Amniotic stem cell (primary cell): Measurements from ENCODE around the gene EIF4E1B.
"Not testable (repeated sequence)": the region's sequence is repeated elsewhere in the genome, so short reads cannot be mapped to it uniquely, and the experiment has no call there.

Experiments used
- DNase-seq: peaks from one replicate; lab custom pipeline; 2025; lab: John Stamatoyannopoulos, UW

EIF4E1B gene, protein sequence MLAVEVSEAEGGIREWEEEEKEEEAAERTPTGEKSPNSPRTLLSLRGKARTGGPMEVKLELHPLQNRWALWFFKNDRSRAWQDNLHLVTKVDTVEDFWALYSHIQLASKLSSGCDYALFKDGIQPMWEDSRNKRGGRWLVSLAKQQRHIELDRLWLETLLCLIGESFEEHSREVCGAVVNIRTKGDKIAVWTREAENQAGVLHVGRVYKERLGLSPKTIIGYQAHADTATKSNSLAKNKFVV

DNA sequence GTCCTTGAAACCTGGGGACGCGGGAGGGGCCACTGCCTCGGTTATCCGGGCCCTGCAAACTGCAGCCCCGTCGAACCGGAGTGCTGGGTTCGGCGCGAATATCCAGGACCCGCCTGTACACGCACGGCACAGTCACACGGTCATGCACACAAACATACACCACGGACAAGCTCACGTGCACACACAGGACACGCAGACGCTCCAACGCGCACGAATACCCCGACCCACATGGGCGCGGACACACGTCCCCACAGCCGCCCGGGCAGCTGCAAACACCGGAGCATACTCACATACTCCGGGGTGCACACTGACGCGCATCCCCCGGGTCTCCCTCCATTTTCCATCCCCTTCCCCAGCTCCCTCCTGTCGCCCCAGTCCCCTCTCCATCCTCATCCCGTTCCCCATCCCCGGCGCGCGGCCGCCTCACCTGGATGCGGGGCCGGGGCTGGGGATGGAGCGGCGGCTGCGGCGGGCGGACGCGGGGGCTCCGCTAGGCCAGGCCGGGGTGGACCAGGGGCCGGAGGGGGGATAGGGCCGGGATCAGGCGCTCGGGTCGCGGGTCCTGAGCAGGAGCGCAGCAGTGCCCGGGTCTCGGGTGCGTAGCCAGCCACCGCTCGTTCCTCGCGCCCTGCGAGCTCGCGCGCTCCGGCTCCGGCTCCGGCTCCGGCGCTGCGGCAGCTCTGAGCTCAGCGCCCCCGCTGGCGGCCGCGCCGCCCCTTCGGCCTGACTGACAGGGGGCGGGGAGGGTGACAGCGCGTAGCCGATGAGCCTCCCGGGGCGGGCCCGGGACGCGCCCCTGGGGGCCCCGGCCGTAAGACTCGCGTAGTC, at the start of gene EIF4E1B, which contains the start of gene SNCB:
EIF4E1B (plus strand) TSS at position 823 of the 828 bp plus-strand sequence. CDS start 12,113 bp downstream, outside the sequence.
SNCB (minus strand) TSS at position 682 of the 828 bp plus-strand sequence. CDS start 880 bp downstream, outside the sequence.
- no peak for DNase-seq

DNA sequence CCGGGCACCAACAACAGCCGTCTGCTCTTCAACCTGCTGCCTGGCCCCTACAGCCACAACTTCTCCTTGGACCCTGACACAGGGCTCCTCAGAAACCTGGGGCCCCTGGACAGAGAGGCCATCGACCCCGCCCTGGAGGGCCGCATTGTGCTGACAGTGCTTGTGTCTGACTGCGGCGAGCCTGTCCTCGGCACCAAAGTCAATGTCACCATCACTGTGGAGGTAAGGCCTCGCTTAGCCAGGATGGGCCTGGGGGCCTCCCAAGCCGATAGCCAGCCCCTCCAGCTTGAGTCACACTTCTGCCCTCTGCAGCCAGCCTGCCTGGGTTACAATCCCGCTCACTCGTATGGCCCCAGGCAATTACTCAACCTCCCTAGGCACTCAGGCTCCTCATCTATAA, 49.1 kb upstream of the EIF4E1B start:
- no peak for DNase-seq

DNA sequence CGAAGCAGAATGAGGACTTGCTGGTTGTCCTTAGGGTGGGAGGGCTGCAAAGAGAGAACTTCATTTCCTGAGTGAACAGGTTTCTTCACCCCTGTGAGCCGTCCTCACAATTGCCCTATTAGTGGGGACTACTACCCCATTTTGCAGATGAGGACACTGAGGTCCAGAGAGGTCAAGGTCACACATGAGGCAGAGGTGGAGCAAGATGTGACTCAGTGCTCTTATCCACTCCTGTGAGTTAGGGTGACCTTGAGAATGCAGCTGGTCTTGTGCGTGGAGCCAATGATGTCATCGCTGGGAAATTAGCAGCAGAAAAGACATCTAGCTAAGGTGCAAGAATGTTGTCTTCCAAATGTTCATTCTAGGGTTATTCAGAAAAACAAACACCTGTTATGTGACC, 47.4 kb upstream of the EIF4E1B start:
- no peak for DNase-seq

DNA sequence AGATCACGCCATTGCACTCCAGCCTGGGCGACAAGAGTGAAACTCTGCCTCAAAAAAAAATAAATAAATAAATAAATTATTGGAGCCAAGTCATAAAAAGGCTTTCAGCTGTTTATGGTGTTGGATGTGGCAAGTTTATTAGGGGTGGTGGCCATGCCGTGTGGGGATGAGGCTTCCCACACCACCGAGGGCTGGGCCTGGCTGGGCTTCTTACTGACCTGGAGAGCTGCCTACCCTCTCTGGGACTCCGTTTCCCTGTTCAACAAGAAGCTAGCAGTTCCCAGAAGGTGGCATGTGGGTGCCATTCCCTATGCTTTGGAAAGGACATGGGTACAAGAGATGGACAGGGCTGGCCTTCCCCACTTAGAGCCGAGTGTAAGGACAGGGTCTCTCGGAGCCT, 43.1 kb upstream of the EIF4E1B start:
- no peak for DNase-seq

DNA sequence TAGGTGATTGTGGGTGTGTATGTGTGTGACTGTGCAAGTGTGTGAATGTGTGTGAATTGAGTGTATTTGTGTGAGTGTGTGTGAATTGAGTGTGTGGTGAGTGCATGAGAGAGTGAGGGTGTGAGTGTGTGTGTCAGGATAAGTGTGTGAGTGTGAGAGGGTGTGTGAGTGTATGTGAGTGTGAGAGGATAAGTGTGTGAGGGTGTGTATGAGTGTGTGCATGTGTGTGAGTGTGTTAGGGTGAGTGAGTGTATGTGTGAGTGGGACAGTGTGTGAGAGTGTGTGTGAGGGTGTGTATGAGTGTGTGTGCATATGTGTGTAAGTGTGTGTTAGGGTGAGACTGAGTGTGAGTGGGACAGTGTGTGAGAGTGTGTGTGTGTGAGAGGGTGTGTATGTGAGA, 42.2 kb upstream of the EIF4E1B start:
- DNase-seq, result no peak

DNA sequence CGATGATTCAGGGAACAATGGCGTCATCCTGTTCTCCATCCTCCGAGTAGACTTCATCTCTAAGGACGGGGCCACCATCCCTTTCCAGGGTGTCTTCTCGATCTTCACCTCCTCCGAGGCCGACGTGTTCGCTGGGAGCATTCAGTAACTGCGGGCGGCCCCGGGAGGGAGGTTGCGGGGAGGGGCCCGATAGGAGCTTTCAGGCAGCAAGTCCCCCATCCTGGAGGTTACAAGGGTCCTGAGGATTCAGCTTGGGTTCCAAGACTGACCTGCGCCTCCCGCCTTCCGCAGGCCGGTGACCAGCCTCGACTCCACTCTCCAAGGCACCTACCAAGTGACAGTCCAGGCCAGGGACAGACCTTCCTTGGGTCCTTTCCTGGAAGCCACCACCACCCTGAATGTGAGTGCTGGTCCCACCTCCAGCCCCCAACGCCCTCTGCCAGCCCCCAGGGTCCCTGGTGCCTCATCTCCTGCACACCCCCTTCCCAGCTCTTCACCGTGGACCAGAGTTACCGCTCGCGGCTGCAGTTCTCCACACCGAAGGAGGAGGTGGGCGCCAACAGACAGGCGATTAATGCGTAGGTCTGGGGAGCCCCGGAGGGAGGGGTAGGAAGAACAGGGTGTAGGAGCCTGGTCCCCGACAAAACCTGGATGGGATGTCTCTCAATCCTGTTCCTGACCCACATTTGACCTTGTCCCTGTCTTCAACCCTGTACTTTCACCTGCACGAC, 41.3 kb upstream of the EIF4E1B start:
- no peak for DNase-seq

DNA sequence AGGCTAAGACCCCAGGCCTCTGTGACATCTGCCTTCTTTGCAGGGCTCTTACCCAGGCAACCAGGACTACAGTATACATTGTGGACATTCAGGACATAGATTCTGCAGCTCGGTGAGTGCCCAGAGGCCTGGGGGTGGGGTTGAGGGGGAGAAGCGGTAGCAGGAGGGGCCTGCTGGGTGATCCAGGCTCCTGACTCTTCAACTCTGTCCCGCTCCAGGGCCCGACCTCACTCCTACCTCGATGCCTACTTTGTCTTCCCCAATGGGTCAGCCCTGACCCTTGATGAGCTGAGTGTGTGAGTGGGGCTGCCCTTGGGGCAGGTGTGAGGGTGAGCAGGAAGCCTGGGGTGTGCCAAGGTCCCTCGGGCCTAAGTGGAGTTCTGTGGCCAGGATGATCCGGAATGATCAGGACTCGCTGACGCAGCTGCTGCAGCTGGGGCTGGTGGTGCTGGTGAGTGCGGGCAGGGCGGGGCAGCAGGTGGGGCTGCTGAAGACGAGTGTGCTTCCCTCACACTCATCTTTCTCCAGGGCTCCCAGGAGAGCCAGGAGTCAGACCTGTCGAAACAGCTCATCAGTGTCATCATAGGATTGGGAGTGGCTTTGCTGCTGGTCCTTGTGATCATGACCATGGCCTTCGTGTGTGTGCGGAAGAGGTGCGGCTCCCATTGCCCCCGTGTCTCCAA, 40.3 kb upstream of the EIF4E1B start:
- no peak for DNase-seq

DNA sequence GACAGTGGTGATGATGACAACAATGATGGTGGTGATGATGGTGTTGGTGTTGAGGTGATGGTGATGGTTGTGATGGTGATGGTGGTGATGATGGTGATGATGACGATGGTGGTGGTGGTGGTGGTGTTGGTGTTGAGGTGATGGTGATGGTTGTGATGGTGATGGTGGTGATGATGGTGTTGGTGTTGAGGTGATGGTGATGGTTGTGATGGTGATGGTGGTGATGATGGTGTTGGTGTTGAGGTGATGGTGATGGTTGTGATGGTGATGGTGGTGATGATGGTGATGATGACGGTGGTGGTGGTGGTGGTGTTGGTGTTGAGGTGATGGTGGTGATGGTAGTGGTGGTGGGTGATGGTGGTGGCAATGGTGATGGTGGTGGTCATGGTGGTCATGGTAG, 38.8 kb upstream of the EIF4E1B start:
- not testable (repeated sequence) for DNase-seq

DNA sequence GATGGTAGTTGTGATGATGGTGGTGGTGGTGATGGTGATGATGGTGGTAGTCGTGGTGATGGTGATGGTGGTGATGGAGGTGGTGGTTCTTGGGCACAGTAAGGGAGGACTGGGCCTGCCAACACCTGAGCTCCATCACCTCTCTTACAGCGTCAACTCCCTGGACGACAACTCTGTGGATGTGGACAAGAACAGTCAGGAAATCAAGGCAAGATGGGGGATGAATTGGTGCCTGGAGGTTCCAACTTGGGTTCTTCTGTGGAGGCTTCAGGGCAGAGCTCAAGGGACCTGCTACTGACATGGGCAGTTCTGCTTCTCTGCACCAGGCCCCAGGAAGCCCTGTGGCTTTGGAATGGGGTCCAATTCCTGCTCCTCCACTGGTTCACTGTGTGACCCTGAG, 37.9 kb upstream of the EIF4E1B start:
- DNase-seq, result no peak

DNA sequence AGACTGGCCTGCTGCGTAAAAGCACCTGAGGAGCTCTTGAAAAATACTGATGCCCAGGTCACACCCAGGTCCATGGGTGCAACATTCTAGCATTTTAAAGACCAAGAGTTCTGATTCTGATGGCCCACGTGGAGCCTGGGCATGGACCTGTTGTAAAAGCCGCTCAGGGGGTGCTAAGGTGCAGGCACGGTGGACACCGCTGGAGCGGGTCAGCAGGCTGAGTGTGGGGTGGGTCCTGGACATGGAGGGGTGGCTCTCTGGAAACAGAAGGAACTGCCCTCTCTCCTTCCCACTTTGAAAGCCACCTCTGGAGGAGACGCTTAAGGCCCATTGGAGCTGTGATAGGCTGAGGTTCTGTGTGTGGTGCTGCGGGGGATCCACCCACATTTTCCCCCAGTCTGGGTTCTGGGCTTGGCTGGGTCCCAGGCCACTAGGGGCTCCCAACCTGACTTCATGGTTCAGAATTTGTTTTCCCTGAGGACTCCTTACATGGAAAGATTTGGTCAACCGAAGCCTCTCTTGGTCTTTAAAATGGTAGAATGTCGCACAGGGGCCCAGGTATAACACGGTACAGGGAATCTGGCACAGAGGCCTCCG, 37.1 kb upstream of the EIF4E1B start:
- no peak for DNase-seq

DNA sequence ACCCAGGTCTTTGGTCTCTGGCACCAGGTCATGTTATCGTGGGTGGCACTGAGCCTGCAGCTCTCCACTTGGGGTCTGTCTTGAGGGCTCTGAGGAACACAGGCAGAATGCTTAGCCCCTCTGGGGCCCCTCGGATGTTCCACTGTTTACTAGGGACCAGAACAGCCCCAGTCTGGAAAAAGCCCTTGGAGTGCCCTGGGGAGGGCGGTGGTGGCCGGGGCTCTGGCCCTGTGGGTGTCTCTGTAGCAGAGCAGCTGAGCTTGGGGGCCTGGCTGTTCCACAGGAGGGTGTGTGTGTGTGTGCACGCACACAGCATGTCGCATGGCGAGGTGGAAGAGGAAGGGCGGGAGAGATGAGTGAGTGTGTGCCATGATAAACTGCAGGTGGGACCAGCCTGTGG, 35.9 kb upstream of the EIF4E1B start:
- no peak for DNase-seq

DNA sequence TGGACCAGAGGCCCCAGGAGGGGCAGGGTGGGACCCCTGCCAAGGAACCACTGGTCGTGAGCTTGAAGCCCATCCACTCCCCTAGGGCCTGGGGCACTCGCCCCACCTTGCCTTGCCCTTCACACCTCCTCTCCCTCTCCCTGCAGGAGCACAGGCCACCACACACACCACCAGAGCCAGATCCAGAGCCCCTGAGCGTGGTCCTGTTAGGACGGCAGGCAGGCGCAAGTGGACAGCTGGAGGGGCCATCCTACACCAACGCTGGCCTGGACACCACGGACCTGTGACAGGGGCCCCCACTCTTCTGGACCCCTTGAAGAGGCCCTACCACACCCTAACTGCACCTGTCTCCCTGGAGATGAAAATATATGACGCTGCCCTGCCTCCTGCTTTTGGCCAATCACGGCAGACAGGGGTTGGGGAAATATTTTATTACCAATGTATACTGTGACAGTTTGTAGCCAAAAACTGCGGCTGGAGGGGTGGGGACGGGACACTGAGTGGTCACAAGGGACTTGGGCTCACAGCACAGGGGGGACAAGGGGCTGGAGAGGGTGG, 35.0 kb upstream of the EIF4E1B start:
- DNase-seq, result no peak

DNA sequence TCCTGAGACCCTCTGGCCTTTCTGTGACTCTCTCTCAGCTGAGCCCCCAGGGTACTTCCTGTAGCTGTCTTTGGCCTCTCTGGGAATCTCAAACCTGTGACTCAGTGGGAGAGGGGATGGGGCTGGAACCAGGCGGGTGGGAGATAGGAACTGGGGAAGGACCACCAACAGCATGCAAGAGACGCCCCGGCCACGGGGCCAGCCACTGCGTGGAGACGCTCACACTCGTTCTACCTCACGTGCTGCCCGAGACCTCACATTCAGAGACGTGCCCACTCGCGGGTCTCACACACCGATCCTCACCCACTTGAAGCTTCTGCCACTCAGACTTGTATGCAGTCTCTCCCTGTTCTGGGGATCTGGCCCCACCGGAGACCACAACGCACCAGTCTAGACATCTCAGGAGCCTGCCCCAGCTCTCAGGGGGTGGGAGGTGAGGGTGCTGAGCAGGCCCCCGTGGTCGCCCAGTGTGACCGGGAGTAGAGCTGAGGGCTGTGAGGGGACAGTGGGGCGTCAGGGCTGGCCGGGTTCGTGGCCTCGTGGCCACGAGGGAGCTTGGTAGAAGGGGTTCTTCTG, 34.3 kb upstream of the EIF4E1B start:
- no peak for DNase-seq

DNA sequence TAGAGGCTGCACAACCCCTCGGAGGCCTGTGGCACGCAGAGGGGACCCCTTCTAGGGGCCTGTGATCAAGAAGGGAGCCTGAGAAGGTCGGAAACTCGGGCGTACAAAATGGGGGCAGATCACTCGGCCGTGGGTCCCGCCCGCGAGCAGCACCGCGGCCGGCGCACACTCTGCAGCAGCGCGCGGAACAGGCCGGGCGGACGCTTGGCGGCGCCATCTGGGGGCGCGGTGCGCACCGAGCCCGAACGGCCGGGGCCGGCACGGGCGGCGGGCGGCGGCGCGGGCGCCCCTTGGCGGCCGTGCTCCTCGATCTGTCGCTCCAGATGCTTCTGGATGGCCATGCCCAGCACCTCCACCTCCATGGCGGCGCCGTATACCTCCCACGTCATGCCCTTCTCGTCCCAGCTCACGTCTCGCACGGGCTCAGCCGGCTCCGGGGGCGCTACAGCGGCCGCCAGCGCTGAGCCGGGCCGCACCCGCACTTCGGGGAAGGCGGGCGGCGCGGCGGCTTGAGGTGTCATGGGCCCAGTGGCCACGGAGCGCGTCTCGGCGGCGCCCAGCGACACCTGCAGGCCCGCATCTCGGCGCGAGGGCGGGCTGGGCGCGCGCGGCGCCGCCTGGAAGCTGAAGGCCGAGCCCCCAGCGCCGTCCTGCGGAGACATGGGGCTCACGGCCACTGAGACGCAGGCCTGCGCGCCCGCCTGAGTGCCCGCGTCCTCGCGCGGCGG, 33.6 kb upstream of the EIF4E1B start:
- DNase-seq, result no peak

DNA sequence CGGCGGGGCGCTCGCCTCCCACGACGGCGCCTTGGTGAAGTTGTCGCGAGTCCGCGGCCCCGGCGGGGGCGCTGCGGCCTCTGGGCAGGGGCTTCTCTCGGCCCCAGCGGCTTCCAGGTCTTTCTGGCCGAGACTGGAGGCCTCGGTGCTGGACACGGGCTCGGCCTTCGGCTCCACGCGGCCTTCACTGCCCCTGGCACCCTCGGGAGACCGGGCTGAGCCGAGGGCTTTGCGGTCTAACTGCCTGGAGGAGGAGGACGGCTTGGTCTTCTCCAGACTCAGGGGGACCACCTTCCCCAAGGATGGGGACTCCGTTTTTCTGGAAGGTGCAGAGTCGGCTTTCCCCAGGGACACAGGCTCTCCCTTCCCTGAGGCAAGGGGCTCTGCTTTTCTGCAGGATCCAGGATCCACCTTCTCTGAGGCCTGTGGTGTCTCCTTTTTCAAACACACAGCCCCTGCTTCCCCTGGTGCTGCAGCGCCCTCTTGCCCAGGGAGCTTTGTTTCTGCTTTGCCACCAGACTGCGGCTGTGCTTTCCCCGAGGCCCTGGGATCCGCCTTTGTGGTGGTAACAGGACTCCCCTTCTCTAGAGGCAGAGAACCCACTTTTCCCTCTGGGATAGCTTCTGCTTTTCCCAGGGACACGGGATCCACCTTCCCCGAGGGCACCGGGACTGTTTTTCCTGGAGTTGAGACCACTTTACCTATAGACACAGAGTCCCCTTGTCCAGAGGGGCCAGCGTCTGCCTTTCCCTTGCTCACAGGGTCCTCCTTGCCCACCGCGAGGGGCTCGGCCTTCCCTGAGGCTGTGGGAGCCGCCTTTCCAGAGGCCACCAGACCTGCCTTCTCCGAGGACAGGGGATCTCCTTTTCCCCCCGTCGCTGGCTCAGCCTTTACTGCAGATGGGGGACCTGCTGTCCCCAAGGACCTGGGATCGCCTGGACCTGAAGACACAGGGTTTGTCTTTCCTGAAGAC, 32.8 kb upstream of the EIF4E1B start:
- no peak for DNase-seq

DNA sequence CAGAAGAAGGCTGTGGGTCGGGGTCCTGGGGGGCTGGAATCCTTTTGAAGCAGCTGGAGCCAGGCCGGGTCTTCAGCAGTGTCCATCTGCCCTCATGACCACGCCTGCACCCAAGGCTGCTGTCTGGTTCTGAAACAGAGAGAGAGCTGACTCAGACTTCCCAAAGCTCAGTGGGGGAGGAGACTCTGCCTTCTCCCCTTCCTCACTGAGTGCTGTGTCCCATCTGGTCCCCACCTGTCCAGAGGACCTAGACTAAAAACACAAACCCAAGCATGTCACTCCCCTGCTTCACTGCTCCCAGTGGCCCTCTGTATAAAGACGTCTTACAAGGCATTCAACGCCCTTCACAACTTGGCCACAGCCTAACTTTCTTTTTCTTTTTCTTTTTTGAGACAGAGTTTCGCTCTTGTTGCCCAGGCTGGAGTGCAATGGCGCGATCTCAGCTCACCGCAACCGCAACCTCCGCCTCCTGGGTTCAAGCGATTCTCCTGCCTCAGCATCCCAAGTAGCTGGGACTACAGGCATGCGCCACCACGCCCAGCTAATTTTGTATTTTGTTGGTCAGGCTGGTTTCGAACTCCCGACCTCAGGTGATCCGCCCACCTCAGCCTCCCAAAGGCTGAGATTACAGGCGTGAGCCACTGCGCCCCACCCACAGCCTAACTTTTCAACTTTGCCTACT, 30.6 kb upstream of the EIF4E1B start:
- DNase-seq, result not testable (repeated sequence)

DNA sequence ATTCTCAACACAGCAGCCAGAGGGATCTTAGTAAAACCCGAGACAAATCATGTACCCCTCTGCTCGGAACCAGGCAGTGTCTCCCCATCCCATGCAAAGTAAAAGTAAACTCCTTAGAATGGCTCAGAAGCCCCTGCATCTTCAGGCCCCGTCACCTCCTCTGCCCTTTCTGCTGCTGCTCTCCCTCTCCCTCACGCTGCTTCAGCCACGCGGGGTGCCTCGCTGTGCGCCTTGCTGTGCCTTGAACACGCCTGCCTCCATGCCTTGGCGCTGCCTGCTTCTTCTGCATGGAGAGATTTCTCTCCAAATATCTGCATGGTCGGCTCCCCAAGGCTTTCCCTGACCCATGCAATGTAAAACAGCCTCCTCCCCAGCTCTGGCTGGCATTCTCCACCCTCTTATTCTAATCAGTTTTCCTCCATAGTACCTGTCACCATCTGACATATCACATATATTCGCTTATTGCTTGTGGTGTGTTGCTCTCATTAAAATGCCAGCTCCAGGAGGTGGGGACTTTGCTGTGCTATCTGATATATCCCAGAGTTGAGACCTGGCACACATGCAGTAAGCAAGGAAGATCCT, 28.5 kb upstream of the EIF4E1B start:
- DNase-seq, result no peak

DNA sequence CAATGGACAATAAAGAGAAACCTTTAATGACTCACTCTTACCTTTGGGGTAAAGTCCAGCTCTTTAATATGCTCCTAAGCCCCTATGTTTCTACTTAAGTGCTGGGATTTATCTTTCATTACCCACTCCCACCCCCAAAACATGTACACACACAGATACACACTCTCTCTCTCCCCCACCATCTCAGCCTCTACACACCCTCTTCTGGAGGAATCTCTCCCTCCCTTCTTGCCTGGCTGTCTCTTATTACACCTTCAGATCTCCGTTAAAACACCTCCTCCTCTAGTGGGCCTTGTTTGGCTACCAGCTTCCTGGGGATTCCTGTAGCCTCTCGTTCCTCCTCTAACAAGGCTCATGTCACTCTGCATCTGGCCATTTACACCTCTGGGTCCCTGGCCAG, 27.4 kb upstream of the EIF4E1B start:
- no peak for DNase-seq
